ENCODE data around the gene CIRBP. TPM values are rescaled to one million over a fixed set of nuclear protein-coding genes. Genes with fewer than 3 reads are reported as not detected.

CIRBP gene
- total and polyA plus RNA-seq, 2 of the 13 experiments (the other 11 are each of a cell fraction or from before 2014, with no cell fraction given) = 133 to 140 TPM

DNA sequence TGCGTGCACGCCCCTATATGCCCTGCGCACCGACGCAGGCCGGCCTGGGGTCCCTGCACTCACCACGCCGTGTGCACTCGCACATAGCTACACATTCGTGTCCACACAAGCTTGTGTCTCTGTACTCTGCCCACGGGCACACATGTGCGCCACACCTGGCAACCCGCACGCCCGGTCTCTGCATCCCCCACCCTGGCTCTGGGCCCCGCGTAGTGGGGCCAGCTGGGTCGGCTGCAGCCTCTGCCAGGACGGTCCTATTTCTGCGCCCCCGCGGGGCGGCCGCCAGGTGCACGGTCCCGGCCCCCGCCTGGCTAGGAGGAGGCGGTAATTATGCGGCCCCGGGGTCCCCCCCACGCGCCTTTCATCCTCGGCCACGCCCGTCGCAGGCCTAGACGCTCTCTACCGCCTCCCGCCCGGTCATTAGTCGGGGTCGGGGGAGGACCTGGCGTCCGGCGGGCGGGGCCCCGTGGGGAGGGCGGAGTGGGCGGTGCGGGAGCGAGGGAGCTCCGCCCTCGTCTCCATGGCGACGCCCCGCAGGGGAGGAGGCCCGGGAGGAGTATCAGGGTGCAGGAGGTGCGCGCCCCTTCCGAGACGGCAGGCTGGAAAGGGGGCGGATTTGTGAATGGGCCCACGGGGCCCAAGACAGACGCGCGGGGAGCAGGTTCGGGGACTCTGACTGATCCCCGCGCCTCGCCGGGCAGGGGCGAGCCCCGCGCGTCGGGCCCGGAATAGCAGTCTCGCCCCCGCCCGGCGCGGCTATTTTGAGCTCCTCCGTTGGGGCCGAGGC, 2.8 kb upstream of the CIRBP start:
- Histone ChIP-seq H3K4me2 (ENCODE audit: low read depth, low read length) (peak overlapping the region; percentile 92), H3K4me1 (ENCODE audit: insufficient read depth, low read length) (peaks cover 74% of the 10 kb centered on the region), H3K9ac (ENCODE audit: insufficient read depth, low read depth, low read length) (peak overlapping the region; percentile 73), H3K36me3 (replicated peaks in 1 of 2; ENCODE audit: control insufficient read depth in 1 of 2, insufficient read depth in 2 of 2, low read length in 2 of 2) (peaks cover 2 to 9% of the 10 kb centered on the region in 2 experiments; a peak in 4 of 5 replicates), H3K4me3 (replicated peaks in 1 of 3; ENCODE audit: insufficient read depth in 1 of 3, low read depth in 2 of 3, low read length in 3 of 3) (peak overlapping the region; percentile 67 to 90 (median 72)), H4K20me1 (ENCODE audit: insufficient read depth, low read length) (peaks cover 18% of the 10 kb centered on the region), H3K27me3 (ENCODE audit: control insufficient read depth in 1 of 2, insufficient read depth in 2 of 2, low read length in 2 of 2) (no peaks in the 10 kb centered on the region), H3K9me3 (ENCODE audit: low read length) (no peaks in the 10 kb centered on the region), H3K79me2 (ENCODE audit: insufficient read depth, low read length) (peaks cover 24% of the 10 kb centered on the region), H3K27ac (ENCODE audit: extremely low read length, insufficient read depth, low read length) (peak overlapping the region; percentile 82), H2AFZ (ENCODE audit: low read length) (no peak overlapping the region)
- FAIRE-seq = no peak
- in situ Hi-C loops (cut with HindIII; ENCODE audit: extremely low pct_ligation_motif_present, low pct_unique_long_range_greater_than_20kb) = no loop called here
- intact Hi-C loops (cut with micrococcal nuclease; ENCODE audit: unreplicated experiment) = loop anchor here (1.0 kb wide), 1 partner anchor 20 kb away; no protein-coding TSS in a partner anchor
- ChIA-PET CTCF (ENCODE audit: low intra/inter-chr PET ratio, low total read pairs) (interaction anchor here (1.7 to 3.8 kb wide), 2 partner anchors 18 to 22 kb away, joined by 4 to 60 read pairs; partner anchors contain the start of gene MIDN), POLR2A (interaction anchor here (0.5 to 12.8 kb wide), 9 partner anchors 9 to 238 kb away, joined by 3 to 668 read pairs (median 6); partner anchors contain the start of genes ATP5F1D, FAM174C, GPX4 and MIDN)
- peak; percentile 80 for DNase-seq (ENCODE audit: low spot score)
- 1% methylated on average over 11 of the region's 84 CpGs for WGBS (ENCODE audit: low lambda C conversion rate)
- BruUV-seq (replicated peaks) = no TSS peak
- peak; percentile 20 for ATAC-seq
- TF ChIP-seq MEIS1 (CRISPR knock-in tag; IDR thresholded peaks at IDR 0.05; ENCODE audit: borderline replicate concordance) (peak; percentile 76; the same call in 1 of the 2 replicates), SNAI1 (CRISPR knock-in tag; IDR thresholded peaks at IDR 0.05; ENCODE audit: borderline replicate concordance) (peak; percentile 66; the same call in 1 of the 2 replicates), FOXM1 (CRISPR knock-in tag; IDR thresholded peaks at IDR 0.05) (no peak), AGO2 (optimal IDR thresholded peaks at IDR 0.05; ENCODE audit: low read depth, low read length) (peak; percentile 83), ZNF781 (CRISPR knock-in tag; IDR thresholded peaks at IDR 0.05; ENCODE audit: borderline replicate concordance, not compliant biosample characterization) (no peak), ZNF350 (CRISPR knock-in tag; IDR thresholded peaks at IDR 0.05; ENCODE audit: borderline replicate concordance, low read depth) (peak; percentile 55; the same call in 1 of the 2 replicates)
- TF ChIP-seq, protein P1, sequence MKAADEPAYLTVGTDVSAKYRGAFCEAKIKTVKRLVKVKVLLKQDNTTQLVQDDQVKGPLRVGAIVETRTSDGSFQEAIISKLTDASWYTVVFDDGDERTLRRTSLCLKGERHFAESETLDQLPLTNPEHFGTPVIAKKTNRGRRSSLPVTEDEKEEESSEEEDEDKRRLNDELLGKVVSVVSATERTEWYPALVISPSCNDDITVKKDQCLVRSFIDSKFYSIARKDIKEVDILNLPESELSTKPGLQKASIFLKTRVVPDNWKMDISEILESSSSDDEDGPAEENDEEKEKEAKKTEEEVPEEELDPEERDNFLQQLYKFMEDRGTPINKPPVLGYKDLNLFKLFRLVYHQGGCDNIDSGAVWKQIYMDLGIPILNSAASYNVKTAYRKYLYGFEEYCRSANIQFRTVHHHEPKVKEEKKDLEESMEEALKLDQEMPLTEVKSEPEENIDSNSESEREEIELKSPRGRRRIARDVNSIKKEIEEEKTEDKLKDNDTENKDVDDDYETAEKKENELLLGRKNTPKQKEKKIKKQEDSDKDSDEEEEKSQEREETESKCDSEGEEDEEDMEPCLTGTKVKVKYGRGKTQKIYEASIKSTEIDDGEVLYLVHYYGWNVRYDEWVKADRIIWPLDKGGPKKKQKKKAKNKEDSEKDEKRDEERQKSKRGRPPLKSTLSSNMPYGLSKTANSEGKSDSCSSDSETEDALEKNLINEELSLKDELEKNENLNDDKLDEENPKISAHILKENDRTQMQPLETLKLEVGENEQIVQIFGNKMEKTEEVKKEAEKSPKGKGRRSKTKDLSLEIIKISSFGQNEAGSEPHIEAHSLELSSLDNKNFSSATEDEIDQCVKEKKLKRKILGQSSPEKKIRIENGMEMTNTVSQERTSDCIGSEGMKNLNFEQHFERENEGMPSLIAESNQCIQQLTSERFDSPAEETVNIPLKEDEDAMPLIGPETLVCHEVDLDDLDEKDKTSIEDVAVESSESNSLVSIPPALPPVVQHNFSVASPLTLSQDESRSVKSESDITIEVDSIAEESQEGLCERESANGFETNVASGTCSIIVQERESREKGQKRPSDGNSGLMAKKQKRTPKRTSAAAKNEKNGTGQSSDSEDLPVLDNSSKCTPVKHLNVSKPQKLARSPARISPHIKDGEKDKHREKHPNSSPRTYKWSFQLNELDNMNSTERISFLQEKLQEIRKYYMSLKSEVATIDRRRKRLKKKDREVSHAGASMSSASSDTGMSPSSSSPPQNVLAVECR (CRISPR knock-in tag; IDR thresholded peaks at IDR 0.05; ENCODE audit: borderline replicate concordance) = peak; percentile 79; the same call in 1 of the 2 replicates
- TF ChIP-seq, protein P2, sequence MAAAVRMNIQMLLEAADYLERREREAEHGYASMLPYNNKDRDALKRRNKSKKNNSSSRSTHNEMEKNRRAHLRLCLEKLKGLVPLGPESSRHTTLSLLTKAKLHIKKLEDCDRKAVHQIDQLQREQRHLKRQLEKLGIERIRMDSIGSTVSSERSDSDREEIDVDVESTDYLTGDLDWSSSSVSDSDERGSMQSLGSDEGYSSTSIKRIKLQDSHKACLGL (CRISPR knock-in tag; IDR thresholded peaks at IDR 0.05) = peak; percentile 84
- TF ChIP-seq, protein P3, sequence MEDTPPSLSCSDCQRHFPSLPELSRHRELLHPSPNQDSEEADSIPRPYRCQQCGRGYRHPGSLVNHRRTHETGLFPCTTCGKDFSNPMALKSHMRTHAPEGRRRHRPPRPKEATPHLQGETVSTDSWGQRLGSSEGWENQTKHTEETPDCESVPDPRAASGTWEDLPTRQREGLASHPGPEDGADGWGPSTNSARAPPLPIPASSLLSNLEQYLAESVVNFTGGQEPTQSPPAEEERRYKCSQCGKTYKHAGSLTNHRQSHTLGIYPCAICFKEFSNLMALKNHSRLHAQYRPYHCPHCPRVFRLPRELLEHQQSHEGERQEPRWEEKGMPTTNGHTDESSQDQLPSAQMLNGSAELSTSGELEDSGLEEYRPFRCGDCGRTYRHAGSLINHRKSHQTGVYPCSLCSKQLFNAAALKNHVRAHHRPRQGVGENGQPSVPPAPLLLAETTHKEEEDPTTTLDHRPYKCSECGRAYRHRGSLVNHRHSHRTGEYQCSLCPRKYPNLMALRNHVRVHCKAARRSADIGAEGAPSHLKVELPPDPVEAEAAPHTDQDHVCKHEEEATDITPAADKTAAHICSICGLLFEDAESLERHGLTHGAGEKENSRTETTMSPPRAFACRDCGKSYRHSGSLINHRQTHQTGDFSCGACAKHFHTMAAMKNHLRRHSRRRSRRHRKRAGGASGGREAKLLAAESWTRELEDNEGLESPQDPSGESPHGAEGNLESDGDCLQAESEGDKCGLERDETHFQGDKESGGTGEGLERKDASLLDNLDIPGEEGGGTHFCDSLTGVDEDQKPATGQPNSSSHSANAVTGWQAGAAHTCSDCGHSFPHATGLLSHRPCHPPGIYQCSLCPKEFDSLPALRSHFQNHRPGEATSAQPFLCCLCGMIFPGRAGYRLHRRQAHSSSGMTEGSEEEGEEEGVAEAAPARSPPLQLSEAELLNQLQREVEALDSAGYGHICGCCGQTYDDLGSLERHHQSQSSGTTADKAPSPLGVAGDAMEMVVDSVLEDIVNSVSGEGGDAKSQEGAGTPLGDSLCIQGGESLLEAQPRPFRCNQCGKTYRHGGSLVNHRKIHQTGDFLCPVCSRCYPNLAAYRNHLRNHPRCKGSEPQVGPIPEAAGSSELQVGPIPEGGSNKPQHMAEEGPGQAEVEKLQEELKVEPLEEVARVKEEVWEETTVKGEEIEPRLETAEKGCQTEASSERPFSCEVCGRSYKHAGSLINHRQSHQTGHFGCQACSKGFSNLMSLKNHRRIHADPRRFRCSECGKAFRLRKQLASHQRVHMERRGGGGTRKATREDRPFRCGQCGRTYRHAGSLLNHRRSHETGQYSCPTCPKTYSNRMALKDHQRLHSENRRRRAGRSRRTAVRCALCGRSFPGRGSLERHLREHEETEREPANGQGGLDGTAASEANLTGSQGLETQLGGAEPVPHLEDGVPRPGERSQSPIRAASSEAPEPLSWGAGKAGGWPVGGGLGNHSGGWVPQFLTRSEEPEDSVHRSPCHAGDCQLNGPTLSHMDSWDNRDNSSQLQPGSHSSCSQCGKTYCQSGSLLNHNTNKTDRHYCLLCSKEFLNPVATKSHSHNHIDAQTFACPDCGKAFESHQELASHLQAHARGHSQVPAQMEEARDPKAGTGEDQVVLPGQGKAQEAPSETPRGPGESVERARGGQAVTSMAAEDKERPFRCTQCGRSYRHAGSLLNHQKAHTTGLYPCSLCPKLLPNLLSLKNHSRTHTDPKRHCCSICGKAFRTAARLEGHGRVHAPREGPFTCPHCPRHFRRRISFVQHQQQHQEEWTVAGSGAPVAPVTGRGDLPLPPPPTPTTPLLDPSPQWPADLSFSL (CRISPR knock-in tag; IDR thresholded peaks at IDR 0.05) = peak; percentile 65; the same call in 1 of the 2 replicates

All from HepG2 (cell line).